ENCODE results near the gene RASGRP4.
A peak's percentile ranks its signal among the peaks of the same experiment; 100 is the strongest.

Gene RASGRP4

DNA sequence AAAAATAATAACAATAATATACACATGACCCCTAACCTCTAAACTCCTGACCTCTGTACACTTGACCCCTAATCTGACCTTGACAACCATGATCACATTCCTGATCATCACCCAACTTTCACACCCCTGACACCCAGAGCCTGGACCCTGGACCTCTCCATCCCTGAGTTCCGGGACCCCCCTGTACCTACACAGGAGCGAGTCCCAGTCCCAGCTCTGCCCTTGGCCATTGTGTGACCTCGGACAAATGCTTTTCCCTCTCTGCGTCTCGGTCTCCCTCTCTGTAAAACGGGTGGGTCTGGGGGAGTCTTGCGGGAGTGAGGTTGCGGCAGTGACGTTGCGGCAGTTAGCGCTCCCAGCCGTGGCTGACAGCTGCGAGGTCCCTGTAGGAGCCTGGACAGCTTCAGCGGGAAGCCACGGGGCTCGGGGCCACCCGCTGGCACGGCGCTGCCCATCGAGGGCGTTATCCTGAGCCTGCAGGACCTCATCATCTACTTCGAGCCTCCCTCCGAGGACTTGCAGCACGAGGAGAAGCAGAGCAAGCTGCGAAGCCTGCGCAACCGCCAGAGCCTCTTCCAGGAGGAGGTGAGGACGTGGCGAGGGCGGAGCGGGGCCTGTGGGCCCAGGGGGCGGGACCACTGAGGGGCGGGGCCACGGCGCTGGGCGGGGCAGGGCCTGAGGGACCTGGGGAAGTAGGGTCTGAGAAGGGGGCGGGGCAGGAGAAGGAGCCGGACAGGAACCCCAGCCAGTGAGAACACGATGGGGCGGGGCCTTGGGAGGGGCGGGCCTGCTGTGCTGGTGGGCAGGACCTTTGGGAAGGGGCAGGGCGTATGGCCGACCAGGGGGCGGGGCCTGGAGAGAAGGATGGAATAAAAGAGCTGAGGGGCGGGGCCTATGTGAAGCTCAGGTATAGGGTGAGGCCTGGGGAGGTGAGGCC lies 26.7 kb upstream of the RASGRP4 start:
- H3K14ac ChIP-seq (ENCODE audit: low read length): no peak overlapping the region
- H2BK15ac ChIP-seq (ENCODE audit: low read length): no peak overlapping the region
- no peak overlapping the region for H2BK5ac ChIP-seq (ENCODE audit: low read length)
- H3K4me3 ChIP-seq (ENCODE audit: low read length in 2 of 2): no peak overlapping the region
- H3K9ac ChIP-seq (ENCODE audit: low read depth, low read length, poor library complexity): peak overlapping the region; percentile 34
- no peak overlapping the region for H2AK5ac ChIP-seq (ENCODE audit: low read depth, low read length)
- no peaks in the 10 kb centered on the region for H3K36me3 ChIP-seq (replicated peaks in 1 of 2; ENCODE audit: control insufficient read depth in 2 of 2, insufficient read depth in 2 of 2, low read length in 2 of 2)
- H3K23ac ChIP-seq (ENCODE audit: low read depth, low read length, poor library complexity): no peak overlapping the region
- H2BK12ac ChIP-seq (ENCODE audit: low read length): no peak overlapping the region
- H3K4ac ChIP-seq (ENCODE audit: low read length): peak overlapping the region; percentile 38
- DNase-seq (ENCODE audit: low spot score): no peak
- H2AFZ ChIP-seq (ENCODE audit: low read length): no peak overlapping the region
- H4K8ac ChIP-seq (ENCODE audit: low read depth, low read length): no peak overlapping the region
- no peaks in the 10 kb centered on the region for H3K27me3 ChIP-seq (ENCODE audit: control insufficient read depth in 3 of 3, insufficient read depth in 3 of 3, low read depth in 1 of 3, low read length in 3 of 3)
- WGBS, 2 donors (ENCODE audit: extremely low coverage in 2 of 2, insufficient read length in 2 of 2, insufficient replicate concordance in 1 of 2): no CpG with 5 or more reads among the region's 45 CpGs
- H4K91ac ChIP-seq (ENCODE audit: low read depth, low read length, poor library complexity): no peak overlapping the region
- H3K27ac ChIP-seq (replicated peaks; ENCODE audit: low read length): no peak overlapping the region
- no peaks in the 10 kb centered on the region for H3K79me1 ChIP-seq (ENCODE audit: low read depth, low read length)
- H2BK120ac ChIP-seq (ENCODE audit: low read depth, low read length): no peak overlapping the region
- H3K4me2 ChIP-seq (ENCODE audit: insufficient read depth, low read length, poor library complexity, severe bottlenecking): no peak overlapping the region
- peak overlapping the region; percentile 27 for H3K18ac ChIP-seq (ENCODE audit: low read length)
- no peaks in the 10 kb centered on the region for H3K4me1 ChIP-seq (ENCODE audit: control insufficient read depth in 2 of 2, insufficient read depth in 1 of 2, low read depth in 1 of 2, low read length in 2 of 2)
- H3K9me3 ChIP-seq (replicated peaks in 1 of 2; ENCODE audit: control insufficient read depth in 2 of 2, insufficient read depth in 1 of 2, low read depth in 1 of 2, low read length in 2 of 2): no peaks in the 10 kb centered on the region

GRCh38 chr19:38451629-38452028 lies 25.6 kb upstream of the RASGRP4 start:
- no peaks in the 10 kb centered on the region for H3K9me3 ChIP-seq (replicated peaks in 1 of 2; ENCODE audit: control insufficient read depth in 2 of 2, insufficient read depth in 1 of 2, low read depth in 1 of 2, low read length in 2 of 2)
- no peak overlapping the region for H3K4me3 ChIP-seq (ENCODE audit: low read length in 2 of 2)
- H3K23ac ChIP-seq (ENCODE audit: low read depth, low read length, poor library complexity): peak overlapping the region; percentile 55
- H2AFZ ChIP-seq (ENCODE audit: low read length): no peak overlapping the region
- H2BK15ac ChIP-seq (ENCODE audit: low read length): no peak overlapping the region
- no peak overlapping the region for H3K4ac ChIP-seq (ENCODE audit: low read length)
- no peaks in the 10 kb centered on the region for H3K79me1 ChIP-seq (ENCODE audit: low read depth, low read length)
- peak overlapping the region; percentile 21 for H3K9ac ChIP-seq (ENCODE audit: low read depth, low read length, poor library complexity)
- no peak overlapping the region for H2BK120ac ChIP-seq (ENCODE audit: low read depth, low read length)
- H3K4me1 ChIP-seq (ENCODE audit: control insufficient read depth in 2 of 2, insufficient read depth in 1 of 2, low read depth in 1 of 2, low read length in 2 of 2): no peaks in the 10 kb centered on the region
- no peak overlapping the region for H4K8ac ChIP-seq (ENCODE audit: low read depth, low read length)
- no peak overlapping the region for H2BK12ac ChIP-seq (ENCODE audit: low read length)
- no peak overlapping the region for H3K27ac ChIP-seq (replicated peaks; ENCODE audit: low read length)
- H3K27me3 ChIP-seq (ENCODE audit: control insufficient read depth in 3 of 3, insufficient read depth in 3 of 3, low read depth in 1 of 3, low read length in 3 of 3): no peaks in the 10 kb centered on the region
- no peak overlapping the region for H3K4me2 ChIP-seq (ENCODE audit: insufficient read depth, low read length, poor library complexity, severe bottlenecking)
- no peak overlapping the region for H4K91ac ChIP-seq (ENCODE audit: low read depth, low read length, poor library complexity)
- DNase-seq (ENCODE audit: low spot score): no peak
- H3K18ac ChIP-seq (ENCODE audit: low read length): no peak overlapping the region
- no peak overlapping the region for H2AK5ac ChIP-seq (ENCODE audit: low read depth, low read length)
- H3K14ac ChIP-seq (ENCODE audit: low read length): peak overlapping the region; percentile 89
- WGBS, 2 donors (ENCODE audit: extremely low coverage in 2 of 2, insufficient read length in 2 of 2, insufficient replicate concordance in 1 of 2): no CpG with 5 or more reads among the region's 9 CpGs
- no peaks in the 10 kb centered on the region for H3K36me3 ChIP-seq (replicated peaks in 1 of 2; ENCODE audit: control insufficient read depth in 2 of 2, insufficient read depth in 2 of 2, low read length in 2 of 2)
- no peak overlapping the region for H2BK5ac ChIP-seq (ENCODE audit: low read length)

DNA sequence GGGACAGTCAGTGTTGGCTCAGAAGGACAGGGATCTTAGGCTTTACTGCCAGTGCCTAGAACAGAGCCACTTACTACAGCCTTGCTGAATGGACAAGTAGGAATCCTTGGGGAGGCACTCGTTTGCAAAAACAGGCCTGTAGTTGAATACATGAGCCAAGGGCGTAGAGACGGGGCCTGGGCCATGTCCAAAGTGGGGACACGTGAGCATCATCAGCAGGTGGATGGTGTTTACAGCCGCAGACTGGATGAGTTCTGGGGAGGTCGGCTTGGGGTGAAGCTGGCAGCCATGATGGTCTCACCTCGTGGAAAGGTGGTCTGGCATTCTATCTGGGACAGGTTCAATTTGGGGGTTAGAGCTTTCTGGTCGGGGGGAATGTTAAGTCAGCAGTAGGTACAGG lies 25.0 kb upstream of the RASGRP4 start:
- H3K27ac ChIP-seq (replicated peaks; ENCODE audit: low read length): no peak overlapping the region
- WGBS, 2 donors (ENCODE audit: extremely low coverage in 2 of 2, insufficient read length in 2 of 2, insufficient replicate concordance in 1 of 2): no CpG with 5 or more reads among the region's 8 CpGs
- no peak overlapping the region for H2BK5ac ChIP-seq (ENCODE audit: low read length)
- H3K4me3 ChIP-seq (ENCODE audit: low read length in 2 of 2): peak overlapping the region in 1 of 2 donors; percentile 11
- H3K36me3 ChIP-seq (replicated peaks in 1 of 2; ENCODE audit: control insufficient read depth in 2 of 2, insufficient read depth in 2 of 2, low read length in 2 of 2): no peaks in the 10 kb centered on the region
- H2AK5ac ChIP-seq (ENCODE audit: low read depth, low read length): no peak overlapping the region
- H3K4me1 ChIP-seq (ENCODE audit: control insufficient read depth in 2 of 2, insufficient read depth in 1 of 2, low read depth in 1 of 2, low read length in 2 of 2): no peaks in the 10 kb centered on the region
- H3K4ac ChIP-seq (ENCODE audit: low read length): no peak overlapping the region
- H2BK12ac ChIP-seq (ENCODE audit: low read length): no peak overlapping the region
- DNase-seq (ENCODE audit: low spot score): no peak
- no peak overlapping the region for H4K91ac ChIP-seq (ENCODE audit: low read depth, low read length, poor library complexity)
- no peak overlapping the region for H3K23ac ChIP-seq (ENCODE audit: low read depth, low read length, poor library complexity)
- H3K18ac ChIP-seq (ENCODE audit: low read length): no peak overlapping the region
- H2BK120ac ChIP-seq (ENCODE audit: low read depth, low read length): no peak overlapping the region
- H3K27me3 ChIP-seq (ENCODE audit: control insufficient read depth in 3 of 3, insufficient read depth in 3 of 3, low read depth in 1 of 3, low read length in 3 of 3): no peaks in the 10 kb centered on the region
- peak overlapping the region; percentile 14 for H3K14ac ChIP-seq (ENCODE audit: low read length)
- no peak overlapping the region for H3K9ac ChIP-seq (ENCODE audit: low read depth, low read length, poor library complexity)
- H3K79me1 ChIP-seq (ENCODE audit: low read depth, low read length): no peaks in the 10 kb centered on the region
- H2BK15ac ChIP-seq (ENCODE audit: low read length): no peak overlapping the region
- H4K8ac ChIP-seq (ENCODE audit: low read depth, low read length): no peak overlapping the region
- no peak overlapping the region for H2AFZ ChIP-seq (ENCODE audit: low read length)
- H3K9me3 ChIP-seq (replicated peaks in 1 of 2; ENCODE audit: control insufficient read depth in 2 of 2, insufficient read depth in 1 of 2, low read depth in 1 of 2, low read length in 2 of 2): no peaks in the 10 kb centered on the region
- H3K4me2 ChIP-seq (ENCODE audit: insufficient read depth, low read length, poor library complexity, severe bottlenecking): no peak overlapping the region

- no peak overlapping the region for H2BK120ac ChIP-seq (ENCODE audit: low read depth, low read length)
- no peak overlapping the region for H2AFZ ChIP-seq (ENCODE audit: low read length)
- no peak overlapping the region for H3K9ac ChIP-seq (ENCODE audit: low read depth, low read length, poor library complexity)
- no peak overlapping the region for H3K23ac ChIP-seq (ENCODE audit: low read depth, low read length, poor library complexity)
- no peak overlapping the region for H2BK12ac ChIP-seq (ENCODE audit: low read length)
- H3K27me3 ChIP-seq (ENCODE audit: control insufficient read depth in 3 of 3, insufficient read depth in 3 of 3, low read depth in 1 of 3, low read length in 3 of 3): no peaks in the 10 kb centered on the region
- H3K4me3 ChIP-seq (ENCODE audit: low read length in 2 of 2): no peak overlapping the region
- no peaks in the 10 kb centered on the region for H3K4me1 ChIP-seq (ENCODE audit: control insufficient read depth in 2 of 2, insufficient read depth in 1 of 2, low read depth in 1 of 2, low read length in 2 of 2)
- no peak overlapping the region for H3K4me2 ChIP-seq (ENCODE audit: insufficient read depth, low read length, poor library complexity, severe bottlenecking)
- H2AK5ac ChIP-seq (ENCODE audit: low read depth, low read length): no peak overlapping the region
- no peaks in the 10 kb centered on the region for H3K79me1 ChIP-seq (ENCODE audit: low read depth, low read length)
- no peak overlapping the region for H3K27ac ChIP-seq (replicated peaks; ENCODE audit: low read length)
- WGBS, 2 donors (ENCODE audit: extremely low coverage in 2 of 2, insufficient read length in 2 of 2, insufficient replicate concordance in 1 of 2): no CpG with 5 or more reads among the region's 5 CpGs
- DNase-seq (ENCODE audit: low spot score): no peak
- no peak overlapping the region for H2BK15ac ChIP-seq (ENCODE audit: low read length)
- no peak overlapping the region for H2BK5ac ChIP-seq (ENCODE audit: low read length)
- no peak overlapping the region for H3K14ac ChIP-seq (ENCODE audit: low read length)
- no peaks in the 10 kb centered on the region for H3K9me3 ChIP-seq (replicated peaks in 1 of 2; ENCODE audit: control insufficient read depth in 2 of 2, insufficient read depth in 1 of 2, low read depth in 1 of 2, low read length in 2 of 2)
- no peak overlapping the region for H4K91ac ChIP-seq (ENCODE audit: low read depth, low read length, poor library complexity)
- H3K4ac ChIP-seq (ENCODE audit: low read length): no peak overlapping the region
- H3K18ac ChIP-seq (ENCODE audit: low read length): no peak overlapping the region
- no peaks in the 10 kb centered on the region for H3K36me3 ChIP-seq (replicated peaks in 1 of 2; ENCODE audit: control insufficient read depth in 2 of 2, insufficient read depth in 2 of 2, low read length in 2 of 2)
- no peak overlapping the region for H4K8ac ChIP-seq (ENCODE audit: low read depth, low read length)
Measured at GRCh38 chr19:38449518-38449917, 23.5 kb upstream of the RASGRP4 start.

All from neuronal stem cell (in vitro differentiated cells).